Stimulated activated CD8-positive, alpha-beta memory T cell treated with anti-CD3 and anti-CD28 coated beads, Interleukin-4, amount 100 ng/mL, for 4 hours (primary cell): ENCODE results near the gene NOP9.
A peak's percentile ranks its signal among the peaks of the same experiment; 100 is the strongest.

Experiments used
- DNase-seq, 2 donors: peaks; one replicate each; pipeline ENCODE4 v3.0.0-alpha.2; 2020; ENCODE audit warnings: low read depth in 2 of 2, low spot score in 1 of 2

NOP9 gene

GRCh38 chr14:24282736-24283135, 16.9 kb upstream of the NOP9 start:
- no peak for DNase-seq

- DNase-seq: no peak
Measured at GRCh38 chr14:24283796-24284460, 15.7 kb upstream of the NOP9 start.

- DNase-seq: no peak
Measured at GRCh38 chr14:24284501-24285035, 15.1 kb upstream of the NOP9 start.

- DNase-seq: no peak
Measured at GRCh38 chr14:24285351-24285750, 14.3 kb upstream of the NOP9 start.

GRCh38 chr14:24286996-24287395, 12.7 kb upstream of the NOP9 start:
- no peak for DNase-seq

GRCh38 chr14:24289649-24290280, 9.9 kb upstream of the NOP9 start:
- no peak for DNase-seq

GRCh38 chr14:24290746-24291145, 8.9 kb upstream of the NOP9 start:
- no peak for DNase-seq

- no peak for DNase-seq
Measured at GRCh38 chr14:24291446-24292117, 8.1 kb upstream of the NOP9 start.

- no peak for DNase-seq
Measured at GRCh38 chr14:24292118-24292807, 7.4 kb upstream of the NOP9 start.

- no peak for DNase-seq
Measured at GRCh38 chr14:24293525-24293924, 6.1 kb upstream of the NOP9 start.

GRCh38 chr14:24296341-24297157, 3.1 kb upstream of the NOP9 start:
- DNase-seq: peak; percentile 46 to 55

- no peak for DNase-seq
Measured at GRCh38 chr14:24297190-24297964, 2.3 kb upstream of the NOP9 start.

- DNase-seq: no peak
Measured at GRCh38 chr14:24298892-24299254, 777 bp upstream of the NOP9 start.

- no peak for DNase-seq
Measured at GRCh38 chr14:24300326-24300980, 803 bp downstream of the NOP9 start.

- no peak for DNase-seq
Measured at GRCh38 chr14:24304019-24304387, 4.4 kb downstream of the NOP9 start.

GRCh38 chr14:24307156-24307574, 7.5 kb downstream of the NOP9 start:
- DNase-seq: no peak

- DNase-seq: no peak
Measured at GRCh38 chr14:24307575-24308341, 8.1 kb downstream of the NOP9 start, which contains the start of gene CIDEB. Gene CIDEB (minus strand): TSS chr14:24307977. CDS start chr14:24307858, 119 bp downstream.

- no peak for DNase-seq
Measured at GRCh38 chr14:24308342-24309124, 8.9 kb downstream of the NOP9 start.
